Left ventricle myocardium inferior (tissue), 1 donor: ENCODE results near the gene ZNF10. TPM values are rescaled to one million over a fixed set of nuclear protein-coding genes. Genes with fewer than 3 reads are reported as not detected.

Source experiments
- DNase-seq: peaks from one replicate; pipeline ENCODE4 v3.0.0-alpha.2; 2020
- H3K27ac ChIP-seq: fragments of 200-600 bp; replicated peaks from 2 replicates; pipeline ENCODE4 v1.8.0; 2021
- H3K27me3 ChIP-seq: fragments of 200-600 bp; 2 replicates; pipeline ENCODE4 v1.8.0; 2021; ENCODE audit warnings: low read depth
- H3K36me3 ChIP-seq: fragments of 200-600 bp; 2 replicates; pipeline ENCODE4 v1.8.0; 2021
- H3K4me1 ChIP-seq: fragments of 200-600 bp; 2 replicates; pipeline ENCODE4 v1.8.0; 2021
- H3K4me3 ChIP-seq: fragments of 200-600 bp; 2 replicates; pipeline ENCODE4 v1.8.0; 2021; ENCODE audit warnings: mild to moderate bottlenecking, moderate library complexity
- H3K9me3 ChIP-seq: fragments of 200-600 bp; replicated peaks from 2 replicates; pipeline ENCODE4 v1.8.0; 2021
- intact Hi-C: fragments of 100-400 bp; cut with micrococcal nuclease; formaldehyde crosslinking; loops from one replicate; pipeline ENCODE4 v1.11.0; 2022
- total RNA-seq: library from RNA; stranded (reverse); fragmentation: NEBNext Ultra II Directional; extraction: Animal tissue kit (Norgen Biotek cat#: 25700); gene quantifications from one replicate; pipeline ENCODE4 v1.2.1, GENCODE V29; 2021
- TF ChIP-seq, protein P1 (sequence below): fragments of 200-600 bp; IDR thresholded peaks from 2 replicates; pipeline ENCODE4 v1.8.0; 2021; ENCODE audit warnings: antibody characterized with exemption, mild to moderate bottlenecking, borderline replicate concordance
- donor health status: DM: no; HTN: yes; CAD: no; lungs with severe emphysema.

ZNF10 gene
- total RNA-seq, 1 donor from 2014 or later: 5.6 TPM

- peaks cover 92% of the 10 kb centered on the region for H3K9me3 ChIP-seq
- H3K27me3 ChIP-seq: no peaks in the 10 kb centered on the region
- DNase-seq: no peak
- H3K4me3 ChIP-seq: no peak overlapping the region
- no peak overlapping the region for H3K27ac ChIP-seq
- TF ChIP-seq, protein P1, sequence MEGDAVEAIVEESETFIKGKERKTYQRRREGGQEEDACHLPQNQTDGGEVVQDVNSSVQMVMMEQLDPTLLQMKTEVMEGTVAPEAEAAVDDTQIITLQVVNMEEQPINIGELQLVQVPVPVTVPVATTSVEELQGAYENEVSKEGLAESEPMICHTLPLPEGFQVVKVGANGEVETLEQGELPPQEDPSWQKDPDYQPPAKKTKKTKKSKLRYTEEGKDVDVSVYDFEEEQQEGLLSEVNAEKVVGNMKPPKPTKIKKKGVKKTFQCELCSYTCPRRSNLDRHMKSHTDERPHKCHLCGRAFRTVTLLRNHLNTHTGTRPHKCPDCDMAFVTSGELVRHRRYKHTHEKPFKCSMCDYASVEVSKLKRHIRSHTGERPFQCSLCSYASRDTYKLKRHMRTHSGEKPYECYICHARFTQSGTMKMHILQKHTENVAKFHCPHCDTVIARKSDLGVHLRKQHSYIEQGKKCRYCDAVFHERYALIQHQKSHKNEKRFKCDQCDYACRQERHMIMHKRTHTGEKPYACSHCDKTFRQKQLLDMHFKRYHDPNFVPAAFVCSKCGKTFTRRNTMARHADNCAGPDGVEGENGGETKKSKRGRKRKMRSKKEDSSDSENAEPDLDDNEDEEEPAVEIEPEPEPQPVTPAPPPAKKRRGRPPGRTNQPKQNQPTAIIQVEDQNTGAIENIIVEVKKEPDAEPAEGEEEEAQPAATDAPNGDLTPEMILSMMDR: no peak
- H3K4me1 ChIP-seq: no peaks in the 10 kb centered on the region
- peaks cover 95% of the 10 kb centered on the region for H3K36me3 ChIP-seq
- intact Hi-C loops: no loop called here
These were observed 62.4 kb downstream of the ZNF10 start for GRCh38 chr12:133192847-133193246.

GRCh38 chr12:133201888-133202287, 71.5 kb downstream of the ZNF10 start:
- H3K27me3 ChIP-seq: no peaks in the 10 kb centered on the region
- H3K36me3 ChIP-seq: peaks cover 84% of the 10 kb centered on the region
- H3K9me3 ChIP-seq: peaks cover 83% of the 10 kb centered on the region
- no peaks in the 10 kb centered on the region for H3K4me1 ChIP-seq
- DNase-seq: no peak
- intact Hi-C loops: no loop called here
- TF ChIP-seq, protein P1: no peak
- no peak overlapping the region for H3K27ac ChIP-seq
- no peak overlapping the region for H3K4me3 ChIP-seq

- Histone ChIP-seq H3K27me3 (no peaks in the 10 kb centered on the region), H3K4me1 (no peaks in the 10 kb centered on the region), H3K9me3 (peaks cover 89% of the 10 kb centered on the region), H3K27ac (no peak overlapping the region), H3K36me3 (peaks cover 88% of the 10 kb centered on the region), H3K4me3 (no peak overlapping the region)
- TF ChIP-seq, protein P1: no peak
- intact Hi-C loops: no loop called here
- no peak for DNase-seq
These were observed 72.3 kb downstream of the ZNF10 start for GRCh38 chr12:133202493-133203343.

- Histone ChIP-seq H3K4me3 (no peak overlapping the region), H3K9me3 (peaks cover 95% of the 10 kb centered on the region), H3K27ac (no peak overlapping the region), H3K27me3 (no peaks in the 10 kb centered on the region), H3K36me3 (peaks cover 95% of the 10 kb centered on the region), H3K4me1 (no peaks in the 10 kb centered on the region)
- intact Hi-C loops: no loop called here
- TF ChIP-seq, protein P1: no peak
- no peak for DNase-seq
These were observed 73.2 kb downstream of the ZNF10 start for GRCh38 chr12:133203344-133204263.

DNA sequence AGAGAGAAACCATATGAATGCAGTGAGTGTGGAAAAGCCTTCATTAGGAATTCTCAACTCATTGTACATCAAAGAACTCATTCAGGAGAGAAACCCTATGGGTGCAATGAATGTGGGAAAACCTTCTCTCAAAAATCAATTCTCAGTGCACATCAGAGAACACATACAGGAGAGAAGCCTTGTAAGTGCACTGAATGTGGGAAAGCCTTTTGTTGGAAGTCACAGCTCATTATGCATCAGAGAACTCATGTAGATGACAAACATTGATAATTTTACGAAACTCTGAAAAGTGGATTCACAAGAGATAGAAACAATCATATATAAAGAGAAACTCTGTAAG, 73.8 kb downstream of the ZNF10 start:
- H3K27ac ChIP-seq: no peak overlapping the region
- TF ChIP-seq, protein P1: no peak
- intact Hi-C loops: no loop called here
- no peaks in the 10 kb centered on the region for H3K4me1 ChIP-seq
- peaks cover 98% of the 10 kb centered on the region for H3K36me3 ChIP-seq
- H3K27me3 ChIP-seq: no peaks in the 10 kb centered on the region
- H3K4me3 ChIP-seq: no peak overlapping the region
- H3K9me3 ChIP-seq: peaks cover 98% of the 10 kb centered on the region
- DNase-seq: no peak
